HG02943 (cell line): ENCODE measurements around the gene PSMD9.
"Not testable (repeated sequence)": the region's sequence is repeated elsewhere in the genome, so short reads cannot be mapped to it uniquely, and the experiment has no call there.

Source experiments
- ATAC-seq: cut with Tn5 transposase; IDR thresholded peaks from one replicate; pipeline ENCODE4 v1.9.1; 2021; ENCODE audit warnings: mild to moderate bottlenecking, low read depth, moderate library complexity; ENCODE audit not compliant: unreplicated experiment

The PSMD9 gene

GRCh38 chr12:121872546-121873215 lies 15.9 kb upstream of the PSMD9 start:
- no peak for ATAC-seq

- no peak for ATAC-seq
Measured at GRCh38 chr12:121873216-121873569, 15.4 kb upstream of the PSMD9 start.

- ATAC-seq, result no peak
Measured at GRCh38 chr12:121874071-121874470, 14.5 kb upstream of the PSMD9 start.

- ATAC-seq, result no peak
Measured at GRCh38 chr12:121875582-121875981, 13.0 kb upstream of the PSMD9 start.

- not testable (repeated sequence) for ATAC-seq
Measured at GRCh38 chr12:121876080-121876447, 12.5 kb upstream of the PSMD9 start.

GRCh38 chr12:121883315-121883660 lies 5.3 kb upstream of the PSMD9 start:
- ATAC-seq, result no peak

- not testable (repeated sequence) for ATAC-seq
Measured at GRCh38 chr12:121885129-121885528, 3.5 kb upstream of the PSMD9 start.

GRCh38 chr12:121888083-121888477 lies 510 bp upstream of the PSMD9 start:
- ATAC-seq, result no peak

- no peak for ATAC-seq
Measured at GRCh38 chr12:121889274-121889624, 659 bp downstream of the PSMD9 start.

- ATAC-seq, result not testable (repeated sequence)
Measured at GRCh38 chr12:121889661-121890060, 1.1 kb downstream of the PSMD9 start.

- no peak for ATAC-seq
Measured at GRCh38 chr12:121892673-121893561, 4.3 kb downstream of the PSMD9 start.

GRCh38 chr12:121893961-121894460 lies 5.4 kb downstream of the PSMD9 start:
- ATAC-seq, result no peak

GRCh38 chr12:121894633-121895032 lies 6.0 kb downstream of the PSMD9 start:
- ATAC-seq, result no peak

- no peak for ATAC-seq
Measured at GRCh38 chr12:121898287-121898686, 9.7 kb downstream of the PSMD9 start.

- ATAC-seq, result no peak
Measured at GRCh38 chr12:121899590-121899989, 11.0 kb downstream of the PSMD9 start.

GRCh38 chr12:121903202-121903601 lies 14.6 kb downstream of the PSMD9 start:
- no peak for ATAC-seq

- no peak for ATAC-seq
Measured at GRCh38 chr12:121905746-121906145, 17.2 kb downstream of the PSMD9 start.

- ATAC-seq, result no peak
Measured at GRCh38 chr12:121908702-121909101, 20.1 kb downstream of the PSMD9 start.

- no peak for ATAC-seq
Measured at GRCh38 chr12:121911824-121912585, 23.4 kb downstream of the PSMD9 start.

- no peak for ATAC-seq
Measured at GRCh38 chr12:121915841-121916321, 27.3 kb downstream of the PSMD9 start.

GRCh38 chr12:121916719-121917118 lies 28.1 kb downstream of the PSMD9 start:
- no peak for ATAC-seq
